ENCODE measurements around the gene ADCY3. TPM values are rescaled to one million over a fixed set of nuclear protein-coding genes. Genes with fewer than 3 reads are reported as not detected.
A peak's percentile ranks its signal among the peaks of the same experiment; 100 is the strongest.

ADCY3 gene
- total RNA-seq, 4 donors from 2014 or later = 3.9 to 16.6 (median 12.3) TPM

- Histone ChIP-seq H3K9me3 (no peaks in the 10 kb centered on the region), H3K4me3 (no peak overlapping the region), H3K36me3 (no peaks in the 10 kb centered on the region), H3K4me1 (no peaks in the 10 kb centered on the region), H3K27me3 (no peaks in the 10 kb centered on the region), H3K27ac (no peak overlapping the region)
- DNase-seq (no peak), ATAC-seq (no peak)
- TF ChIP-seq POLR2A (IDR thresholded peaks at IDR 0.05) = no peak
- no peak for TF ChIP-seq CTCF (IDR thresholded peaks at IDR 0.05 in 4 of 5, conservative IDR thresholded peaks at IDR 0.05 in 1 of 5)
- in situ Hi-C loops (cut with MboI; ENCODE audit: low sequenced_read_pairs in 4 of 4) = no loop called here
- intact Hi-C loops (cut with DNase I; ENCODE audit: low total_unique reads) = no loop called here
These were observed 28.8 kb downstream of the ADCY3 start for GRCh38 chr2:24891201-24891600.

GRCh38 chr2:24889221-24889620 is 30.8 kb downstream of the ADCY3 start:
- DNase-seq (no peak), ATAC-seq (no peak)
- TF ChIP-seq POLR2A (IDR thresholded peaks at IDR 0.05) = no peak
- no peak for TF ChIP-seq CTCF (IDR thresholded peaks at IDR 0.05 in 4 of 5, conservative IDR thresholded peaks at IDR 0.05 in 1 of 5)
- no peak overlapping the region for H3K27ac ChIP-seq
- in situ Hi-C loops (cut with MboI; ENCODE audit: low sequenced_read_pairs in 4 of 4) (no loop called here), intact Hi-C loops (cut with DNase I; ENCODE audit: low total_unique reads) (no loop called here)
- H3K27me3 ChIP-seq = no peaks in the 10 kb centered on the region
- H3K9me3 ChIP-seq = no peaks in the 10 kb centered on the region
- H3K4me1 ChIP-seq = peaks cover 0 to 3% of the 10 kb centered on the region in 2 donors
- no peaks in the 10 kb centered on the region for H3K36me3 ChIP-seq
- H3K4me3 ChIP-seq = no peak overlapping the region

GRCh38 chr2:24888177-24888576 is 31.9 kb downstream of the ADCY3 start:
- in situ Hi-C loops (cut with MboI; ENCODE audit: low sequenced_read_pairs in 4 of 4) = no loop called here
- Histone ChIP-seq H3K9me3 (no peaks in the 10 kb centered on the region), H3K27me3 (no peaks in the 10 kb centered on the region), H3K4me1 (peaks cover 3% of the 10 kb centered on the region in 2 donors), H3K27ac (no peak overlapping the region), H3K36me3 (no peaks in the 10 kb centered on the region), H3K4me3 (no peak overlapping the region)
- ATAC-seq = no peak
- intact Hi-C loops (cut with DNase I; ENCODE audit: low total_unique reads) = no loop called here
- TF ChIP-seq POLR2A (IDR thresholded peaks at IDR 0.05) = no peak
- no peak for TF ChIP-seq CTCF (IDR thresholded peaks at IDR 0.05 in 4 of 5, conservative IDR thresholded peaks at IDR 0.05 in 1 of 5)
- DNase-seq = no peak

GRCh38 chr2:24887307-24887874 is 32.6 kb downstream of the ADCY3 start:
- ATAC-seq (no peak), DNase-seq (no peak)
- Histone ChIP-seq H3K27ac (peak overlapping the region; percentile 4 to 48 (median 30)), H3K4me1 (peaks cover 3% of the 10 kb centered on the region in 2 donors), H3K27me3 (no peaks in the 10 kb centered on the region), H3K4me3 (no peak overlapping the region), H3K36me3 (no peaks in the 10 kb centered on the region), H3K9me3 (no peaks in the 10 kb centered on the region)
- no peak for TF ChIP-seq POLR2A (IDR thresholded peaks at IDR 0.05)
- TF ChIP-seq CTCF (IDR thresholded peaks at IDR 0.05 in 4 of 5, conservative IDR thresholded peaks at IDR 0.05 in 1 of 5) = no peak
- in situ Hi-C loops (cut with MboI; ENCODE audit: low sequenced_read_pairs in 4 of 4) (no loop called here), intact Hi-C loops (cut with DNase I; ENCODE audit: low total_unique reads) (no loop called here)
